ENCODE measurements around the gene MICU1.
A peak's percentile ranks its signal among the peaks of the same experiment; 100 is the strongest.

- no peak for TF ChIP-seq POLR2A (IDR thresholded peaks at IDR 0.05; ENCODE audit: insufficient read depth in 1 of 2, low read depth in 2 of 2, low read length in 2 of 2)
- TF ChIP-seq KAT8 (CRISPR knock-in tag; IDR thresholded peaks at IDR 0.05): no peak
- TF ChIP-seq U2AF2 (IDR thresholded peaks at IDR 0.05; ENCODE audit: low read depth, low read length): no peak
- no peak for TF ChIP-seq ZSCAN12 (CRISPR knock-in tag; IDR thresholded peaks at IDR 0.05)
- no peak for TF ChIP-seq ZNF580 (CRISPR knock-in tag; IDR thresholded peaks at IDR 0.05; ENCODE audit: borderline replicate concordance, low read depth)
- no peak for TF ChIP-seq ZNF691 (CRISPR knock-in tag; IDR thresholded peaks at IDR 0.05; ENCODE audit: borderline replicate concordance, low read depth)
- peak; percentile 62 for TF ChIP-seq CTCF (CRISPR knock-in tag; IDR thresholded peaks at IDR 0.05)
- TF ChIP-seq ZNF430 (CRISPR knock-in tag; IDR thresholded peaks at IDR 0.05): no peak
- no peak for TF ChIP-seq ZNF337 (CRISPR knock-in tag; IDR thresholded peaks at IDR 0.05; ENCODE audit: borderline replicate concordance, low read depth)
- TF ChIP-seq ZNF142 (CRISPR knock-in tag; IDR thresholded peaks at IDR 0.05): no peak
- TF ChIP-seq EZH2 (conservative IDR thresholded peaks at IDR 0.05; ENCODE audit: low read depth, low read length): no peak
- no peak for TF ChIP-seq ZNF737 (CRISPR knock-in tag; IDR thresholded peaks at IDR 0.05; ENCODE audit: borderline replicate concordance)
These were observed 250.3 kb downstream of the MICU1 start for GRCh38 chr10:72375585-72375984.

Measured in HepG2 (cell line).